Fibroblast of lung (primary cell): ENCODE results near the gene PANK4. TPM values are rescaled to one million over a fixed set of nuclear protein-coding genes. Genes with fewer than 3 reads are reported as not detected.

Experiments
- DNase-seq, 2 donors: peaks; one replicate each; pipeline versions ENCODE4 v3.0.0 to v3.0.0-alpha.2; 2010; ENCODE audit warnings: low read depth in 2 of 2
- H2AFZ ChIP-seq: 2 replicates; pipeline ENCODE4 v1.5.1; 2012; ENCODE audit warnings: low read length, control low read depth, inconsistent platforms
- H3K27ac ChIP-seq: 2 replicates; pipeline ENCODE4 v1.5.1; 2011; ENCODE audit warnings: low read length, control low read depth; ENCODE audit not compliant: insufficient read depth
- H3K27me3 ChIP-seq: 2 replicates; pipeline ENCODE4 v1.5.1; 2011; ENCODE audit warnings: mild to moderate bottlenecking, low read length; ENCODE audit not compliant: control insufficient read depth, insufficient read depth
- H3K36me3 ChIP-seq: 2 replicates; pipeline ENCODE4 v1.5.1; 2011; ENCODE audit warnings: low read length; ENCODE audit not compliant: control insufficient read depth, insufficient read depth
- H3K4me1 ChIP-seq: 2 replicates; pipeline ENCODE4 v1.5.1; 2011; ENCODE audit warnings: low read length; ENCODE audit not compliant: control insufficient read depth, insufficient read depth; ENCODE audit errors: extremely low read depth
- H3K4me2 ChIP-seq: 2 replicates; pipeline ENCODE4 v1.5.1; 2011; ENCODE audit warnings: low read length, control low read depth; ENCODE audit not compliant: insufficient read depth; ENCODE audit errors: extremely low read depth
- H3K4me3 ChIP-seq, 4 experiments: fragments of 200-600 bp in 1 of 4; sonication (generic) in 1 of 4; replicated peaks in 1 of 4; 2 replicates each; pipeline ENCODE4 v1.5.1; 2011 to 2016; ENCODE audit warnings: low read length in 4 of 4, low read depth in 3 of 4, mild to moderate bottlenecking in 3 of 4, control low read depth in 2 of 4, inconsistent platforms in 1 of 4, mixed read lengths in 1 of 4; ENCODE audit not compliant: insufficient read depth in 1 of 4; ENCODE audit errors: control extremely low read depth in 1 of 4
- H3K79me2 ChIP-seq: 2 replicates; pipeline ENCODE4 v1.5.1; 2012; ENCODE audit warnings: mild to moderate bottlenecking, low read length, inconsistent platforms; ENCODE audit not compliant: control insufficient read depth, insufficient read depth
- H3K9ac ChIP-seq: 2 replicates; pipeline ENCODE4 v1.5.1; 2011; ENCODE audit warnings: mild to moderate bottlenecking, low read length, control low read depth; ENCODE audit not compliant: insufficient read depth
- H3K9me3 ChIP-seq: 2 replicates; pipeline ENCODE4 v1.5.1; 2012; ENCODE audit warnings: low read depth, low read length; ENCODE audit not compliant: control insufficient read depth, insufficient read depth
- H4K20me1 ChIP-seq: 2 replicates; pipeline ENCODE4 v1.5.1; 2011; ENCODE audit warnings: low read length; ENCODE audit not compliant: control insufficient read depth, insufficient read depth; ENCODE audit errors: extremely low read depth
- CTCF ChIP-seq, 2 donors: IDR thresholded peaks in 1 of 2; conservative IDR thresholded peaks in 1 of 2; 1 replicate in 1 of 2; 2 replicates in 1 of 2; pipeline ENCODE4 v1.5.1; 2011 to 2012; ENCODE audit warnings: low read length in 2 of 2, control low read depth in 1 of 2, inconsistent platforms in 1 of 2, low read depth in 1 of 2, mild to moderate bottlenecking in 1 of 2
- EZH2 ChIP-seq: IDR thresholded peaks from 2 replicates; pipeline ENCODE4 v1.5.1; 2012; ENCODE audit warnings: low read length, control low read depth, mild to moderate bottlenecking; ENCODE audit errors: missing control alignments
- polyA plus RNA-seq, 2 donors: library from polyadenylated mRNA; depleted of rRNA in 1 of 2; stranded (reverse) in 1 of 2; unstranded in 1 of 2; fragments of >200 nt; gene quantifications; 2 replicates each; pipeline ENCODE4 v1.2.1, GENCODE V29; 2011 to 2012; ENCODE audit warnings: missing spikeins in 1 of 2
- total RNA-seq: library from RNA; depleted of rRNA; stranded (reverse); fragments of >200 nt; gene quantifications from 2 replicates; pipeline ENCODE4 v1.2.1, GENCODE V29; 2014

PANK4 gene
- total and polyA plus RNA-seq, 2 donors (not counting 1 experiment from before 2014, with no cell fraction given): 8.5 to 17.0 TPM

GRCh38 chr1:2558420-2558819, 32.0 kb upstream of the PANK4 start:
- DNase-seq: no peak
- Histone ChIP-seq H3K9ac (no peak overlapping the region), H4K20me1 (no peaks in the 10 kb centered on the region), H3K27me3 (no peaks in the 10 kb centered on the region), H2AFZ (no peak overlapping the region), H3K36me3 (peaks cover 5% of the 10 kb centered on the region), H3K4me1 (peaks cover 5% of the 10 kb centered on the region), H3K79me2 (no peaks in the 10 kb centered on the region), H3K4me2 (no peak overlapping the region), H3K4me3 (no peak overlapping the region), H3K9me3 (no peaks in the 10 kb centered on the region), H3K27ac (no peak overlapping the region)
- TF ChIP-seq EZH2: no peak
- no peak for TF ChIP-seq CTCF (conservative IDR thresholded peaks at IDR 0.05 in 1 of 2, IDR thresholded peaks at IDR 0.05 in 1 of 2; ENCODE audit: low read depth in 1 of 2, low read length in 2 of 2)

GRCh38 chr1:2557482-2558400, 31.3 kb upstream of the PANK4 start:
- Histone ChIP-seq H3K9ac (no peak overlapping the region), H2AFZ (no peak overlapping the region), H3K27me3 (no peaks in the 10 kb centered on the region), H3K4me2 (peak overlapping the region; percentile 88), H4K20me1 (no peaks in the 10 kb centered on the region), H3K4me3 (peak overlapping the region in 1 of 4 experiments; percentile 75), H3K9me3 (no peaks in the 10 kb centered on the region), H3K27ac (no peak overlapping the region), H3K4me1 (peaks cover 5% of the 10 kb centered on the region), H3K36me3 (peaks cover 5% of the 10 kb centered on the region), H3K79me2 (no peaks in the 10 kb centered on the region)
- TF ChIP-seq EZH2: no peak
- no peak for TF ChIP-seq CTCF (conservative IDR thresholded peaks at IDR 0.05 in 1 of 2, IDR thresholded peaks at IDR 0.05 in 1 of 2; ENCODE audit: low read depth in 1 of 2, low read length in 2 of 2)
- DNase-seq: no peak

GRCh38 chr1:2556678-2557481, 30.5 kb upstream of the PANK4 start:
- H2AFZ ChIP-seq: peak overlapping the region; percentile 72
- peak overlapping the region; percentile 88 for H3K4me2 ChIP-seq

More at GRCh38 chr1:2556678-2557481, 30.5 kb upstream of the PANK4 start:
- H4K20me1 ChIP-seq: no peaks in the 10 kb centered on the region
- TF ChIP-seq CTCF (conservative IDR thresholded peaks at IDR 0.05 in 1 of 2, IDR thresholded peaks at IDR 0.05 in 1 of 2; ENCODE audit: low read depth in 1 of 2, low read length in 2 of 2): no peak
- no peak for TF ChIP-seq EZH2
- no peak for DNase-seq
- no peaks in the 10 kb centered on the region for H3K27me3 ChIP-seq
- H3K4me3 ChIP-seq: peak overlapping the region; percentile 45 to 75 (median 56)
- no peaks in the 10 kb centered on the region for H3K9me3 ChIP-seq
- H3K9ac ChIP-seq: peak overlapping the region; percentile 63
- H3K27ac ChIP-seq: peak overlapping the region; percentile 83
- H3K4me1 ChIP-seq: peaks cover 5% of the 10 kb centered on the region
- no peaks in the 10 kb centered on the region for H3K79me2 ChIP-seq
- peaks cover 3% of the 10 kb centered on the region for H3K36me3 ChIP-seq
